Measurements from ENCODE around the gene ELSPBP1. TPM values are rescaled to one million over a fixed set of nuclear protein-coding genes. Genes with fewer than 3 reads are reported as not detected.
"Not testable (repeated sequence)": the region's sequence is repeated elsewhere in the genome, so short reads cannot be mapped to it uniquely, and the experiment has no call there.

ELSPBP1 gene
- total RNA-seq, 1 experiment from 2014 or later: 0.47 TPM

- CTCF ChIA-PET: no interaction called here
- BruUV-seq (replicated peaks): no TSS peak
These were observed 67.2 kb downstream of the ELSPBP1 start for GRCh38 chr19:48061401-48062344.

GRCh38 chr19:48064509-48064908, 70.1 kb downstream of the ELSPBP1 start:
- no peaks in the 10 kb centered on the region for H3K36me3 ChIP-seq (ENCODE audit: insufficient read depth, low read length, poor library complexity, severe bottlenecking)
- H3K27me3 ChIP-seq (replicated peaks; ENCODE audit: insufficient read depth, low read depth, low read length, poor library complexity): no peaks in the 10 kb centered on the region
- no peak for DNase-seq (ENCODE audit: low spot score)
- ChIA-PET POLR2A (ENCODE audit: low non-redundant PET) (no interaction called here), CTCF (no interaction called here)
- no peak overlapping the region for H3K27ac ChIP-seq (ENCODE audit: low read depth, low read length, poor library complexity, severe bottlenecking)
- no peaks in the 10 kb centered on the region for H3K4me1 ChIP-seq (ENCODE audit: insufficient read depth, low read length, poor library complexity, severe bottlenecking)
- TF ChIP-seq, protein P1, sequence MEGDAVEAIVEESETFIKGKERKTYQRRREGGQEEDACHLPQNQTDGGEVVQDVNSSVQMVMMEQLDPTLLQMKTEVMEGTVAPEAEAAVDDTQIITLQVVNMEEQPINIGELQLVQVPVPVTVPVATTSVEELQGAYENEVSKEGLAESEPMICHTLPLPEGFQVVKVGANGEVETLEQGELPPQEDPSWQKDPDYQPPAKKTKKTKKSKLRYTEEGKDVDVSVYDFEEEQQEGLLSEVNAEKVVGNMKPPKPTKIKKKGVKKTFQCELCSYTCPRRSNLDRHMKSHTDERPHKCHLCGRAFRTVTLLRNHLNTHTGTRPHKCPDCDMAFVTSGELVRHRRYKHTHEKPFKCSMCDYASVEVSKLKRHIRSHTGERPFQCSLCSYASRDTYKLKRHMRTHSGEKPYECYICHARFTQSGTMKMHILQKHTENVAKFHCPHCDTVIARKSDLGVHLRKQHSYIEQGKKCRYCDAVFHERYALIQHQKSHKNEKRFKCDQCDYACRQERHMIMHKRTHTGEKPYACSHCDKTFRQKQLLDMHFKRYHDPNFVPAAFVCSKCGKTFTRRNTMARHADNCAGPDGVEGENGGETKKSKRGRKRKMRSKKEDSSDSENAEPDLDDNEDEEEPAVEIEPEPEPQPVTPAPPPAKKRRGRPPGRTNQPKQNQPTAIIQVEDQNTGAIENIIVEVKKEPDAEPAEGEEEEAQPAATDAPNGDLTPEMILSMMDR (conservative IDR thresholded peaks at IDR 0.05; ENCODE audit: low read depth, low read length): no peak
- no peak for TF ChIP-seq EZH2 (IDR thresholded peaks at IDR 0.05; ENCODE audit: borderline replicate concordance, low read depth, low read length, poor library complexity, severe bottlenecking)
- intact Hi-C loops (cut with micrococcal nuclease; ENCODE audit: unreplicated experiment): no loop called here
- H3K4me3 ChIP-seq (ENCODE audit: low read depth, low read length, poor library complexity, severe bottlenecking): no peak overlapping the region
- H3K9me3 ChIP-seq (ENCODE audit: low read depth, low read length, poor library complexity, severe bottlenecking): no peaks in the 10 kb centered on the region
- no TSS peak for BruUV-seq (replicated peaks)

More at GRCh38 chr19:48061401-48062344, 67.2 kb downstream of the ELSPBP1 start:
- POLR2A ChIA-PET (ENCODE audit: low non-redundant PET): no interaction called here
- intact Hi-C loops (cut with micrococcal nuclease; ENCODE audit: unreplicated experiment): no loop called here
- Histone ChIP-seq H3K27ac (ENCODE audit: low read depth, low read length, poor library complexity, severe bottlenecking) (no peak overlapping the region), H3K9me3 (ENCODE audit: low read depth, low read length, poor library complexity, severe bottlenecking) (no peaks in the 10 kb centered on the region), H3K4me1 (ENCODE audit: insufficient read depth, low read length, poor library complexity, severe bottlenecking) (no peaks in the 10 kb centered on the region), H3K36me3 (ENCODE audit: insufficient read depth, low read length, poor library complexity, severe bottlenecking) (no peaks in the 10 kb centered on the region), H3K27me3 (replicated peaks; ENCODE audit: insufficient read depth, low read depth, low read length, poor library complexity) (no peaks in the 10 kb centered on the region), H3K4me3 (ENCODE audit: low read depth, low read length, poor library complexity, severe bottlenecking) (no peak overlapping the region)
- no peak for DNase-seq (ENCODE audit: low spot score)
- TF ChIP-seq, protein P1 (conservative IDR thresholded peaks at IDR 0.05; ENCODE audit: low read depth, low read length): no peak

DNA sequence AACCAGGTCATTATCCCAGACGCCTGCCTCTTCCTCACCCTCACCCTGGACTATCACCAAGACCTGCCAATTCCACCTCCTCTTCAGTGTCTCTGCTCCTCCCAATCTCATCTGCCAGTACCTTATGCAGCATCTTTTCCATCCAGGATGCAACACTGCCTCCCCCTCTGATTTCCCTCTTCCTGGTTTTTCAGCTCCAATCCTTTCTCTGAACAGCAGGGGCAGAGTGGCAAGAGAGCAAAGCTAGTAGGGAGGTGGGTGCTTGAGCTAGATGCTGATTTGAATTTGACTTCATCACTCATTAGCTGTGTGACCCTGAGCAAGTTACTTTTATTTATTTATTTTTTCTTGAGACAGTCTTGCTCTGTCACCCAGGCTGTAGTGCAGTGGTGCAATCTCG, 75.0 kb downstream of the ELSPBP1 start:
- POLR2A ChIA-PET (ENCODE audit: low non-redundant PET): interaction anchor here (0.5 kb wide), 1 partner anchor 30 kb away, joined by 4 read pairs; no protein-coding TSS in a partner anchor
- BruUV-seq (replicated peaks): no TSS peak
- Histone ChIP-seq H3K9me3 (ENCODE audit: low read depth, low read length, poor library complexity, severe bottlenecking) (no peaks in the 10 kb centered on the region), H3K36me3 (ENCODE audit: insufficient read depth, low read length, poor library complexity, severe bottlenecking) (no peaks in the 10 kb centered on the region), H3K27me3 (replicated peaks; ENCODE audit: insufficient read depth, low read depth, low read length, poor library complexity) (no peaks in the 10 kb centered on the region), H3K4me3 (ENCODE audit: low read depth, low read length, poor library complexity, severe bottlenecking) (no peak overlapping the region), H3K27ac (ENCODE audit: low read depth, low read length, poor library complexity, severe bottlenecking) (no peak overlapping the region), H3K4me1 (ENCODE audit: insufficient read depth, low read length, poor library complexity, severe bottlenecking) (no peaks in the 10 kb centered on the region)
- CTCF ChIA-PET: interaction anchor here (1.0 kb wide), 1 partner anchor 75 kb away, joined by 4 read pairs; the partner anchor contains the start of gene ELSPBP1
- intact Hi-C loops (cut with micrococcal nuclease; ENCODE audit: unreplicated experiment): no loop called here
- no peak for DNase-seq (ENCODE audit: low spot score)
- TF ChIP-seq, protein P1 (conservative IDR thresholded peaks at IDR 0.05; ENCODE audit: low read depth, low read length): no peak

DNA sequence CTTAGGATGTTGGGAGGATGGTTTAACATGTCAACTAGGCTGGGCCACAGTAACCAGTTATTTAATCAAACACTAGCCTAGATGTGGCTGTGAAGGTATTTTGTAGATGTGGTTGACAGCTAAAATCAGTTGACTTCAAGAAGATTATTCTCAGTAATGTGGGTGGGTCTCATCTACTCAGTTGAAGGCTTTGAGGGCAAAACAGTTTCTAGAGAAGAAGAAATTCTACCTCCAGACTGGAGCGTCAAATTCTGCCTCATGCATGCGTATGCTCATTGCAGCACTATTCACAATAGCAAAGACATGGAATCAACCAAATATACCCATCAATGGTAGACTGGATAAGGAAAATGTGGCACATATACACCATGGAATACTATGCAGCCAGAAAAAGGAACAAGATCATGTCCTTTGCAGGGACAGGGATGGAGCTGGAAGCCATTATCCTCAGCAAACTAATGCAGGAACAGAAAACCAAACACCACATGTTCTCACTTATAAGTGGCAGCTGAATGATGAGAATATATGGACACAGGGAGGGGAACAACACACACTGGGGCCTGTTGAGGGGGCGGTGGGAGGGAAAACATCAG, 75.8 kb downstream of the ELSPBP1 start:
- POLR2A ChIA-PET (ENCODE audit: low non-redundant PET): interaction anchor here (0.5 kb wide), 1 partner anchor 31 kb away, joined by 4 read pairs; no protein-coding TSS in a partner anchor
- DNase-seq (ENCODE audit: low spot score); H3K9me3 ChIP-seq (ENCODE audit: low read depth, low read length, poor library complexity, severe bottlenecking); H3K4me1 ChIP-seq (ENCODE audit: insufficient read depth, low read length, poor library complexity, severe bottlenecking); BruUV-seq (replicated peaks); H3K36me3 ChIP-seq (ENCODE audit: insufficient read depth, low read length, poor library complexity, severe bottlenecking); H3K27me3 ChIP-seq (replicated peaks; ENCODE audit: insufficient read depth, low read depth, low read length, poor library complexity); H3K27ac ChIP-seq (ENCODE audit: low read depth, low read length, poor library complexity, severe bottlenecking); H3K4me3 ChIP-seq (ENCODE audit: low read depth, low read length, poor library complexity, severe bottlenecking); intact Hi-C loops (cut with micrococcal nuclease; ENCODE audit: unreplicated experiment); CTCF ChIA-PET: not testable (repeated sequence)

All from A673 (cell line).